Mesenchymal stem cell (in vitro differentiated cells and primary cell): ENCODE measurements around the gene C19orf12.

Source experiments
- DNase-seq: peaks from one replicate; pipeline ENCODE4 v3.0.0-alpha.2; 2013
- H2AFZ ChIP-seq: one replicate; pipeline ENCODE4 v1.6.1; 2013; ENCODE audit warnings: low read depth, mild to moderate bottlenecking, control low read depth, inconsistent platforms, low read length, moderate library complexity
- H2AK5ac ChIP-seq: 2 replicates; pipeline ENCODE4 v1.6.1; 2013; ENCODE audit warnings: low read length, moderate library complexity, mild to moderate bottlenecking, inconsistent platforms; ENCODE audit not compliant: severe bottlenecking
- H2BK120ac ChIP-seq: one replicate; pipeline ENCODE4 v1.6.1; 2013; ENCODE audit warnings: low read depth, mild to moderate bottlenecking, inconsistent platforms, low read length, moderate library complexity
- H2BK12ac ChIP-seq, 2 experiments: one replicate each; pipeline ENCODE4 v1.6.1; 2013; ENCODE audit warnings: inconsistent platforms in 2 of 2, low read length in 2 of 2, mild to moderate bottlenecking in 2 of 2, moderate library complexity in 2 of 2, control low read depth in 1 of 2
- H2BK15ac ChIP-seq: one replicate; pipeline ENCODE4 v1.6.1; 2013; ENCODE audit warnings: mild to moderate bottlenecking, low read depth, inconsistent platforms; ENCODE audit not compliant: poor library complexity, severe bottlenecking
- H2BK5ac ChIP-seq: 2 replicates; pipeline ENCODE4 v1.6.1; 2013; ENCODE audit warnings: low read depth, mild to moderate bottlenecking, low read length, control low read depth, inconsistent platforms; ENCODE audit not compliant: poor library complexity, severe bottlenecking
- H3K14ac ChIP-seq, 2 experiments: one replicate each; pipeline ENCODE4 v1.6.1; 2013; ENCODE audit warnings: inconsistent platforms in 2 of 2, low read length in 2 of 2, control low read depth in 1 of 2, mild to moderate bottlenecking in 1 of 2, moderate library complexity in 1 of 2
- H3K18ac ChIP-seq, 2 experiments: one replicate each; pipeline ENCODE4 v1.6.1; 2013; ENCODE audit warnings: inconsistent platforms in 2 of 2, low read length in 2 of 2, control low read depth in 1 of 2, low read depth in 1 of 2, mild to moderate bottlenecking in 1 of 2
- H3K23ac ChIP-seq, 2 experiments: one replicate each; pipeline ENCODE4 v1.6.1; 2013; ENCODE audit warnings: inconsistent platforms in 2 of 2, low read length in 2 of 2, mild to moderate bottlenecking in 2 of 2, moderate library complexity in 2 of 2, control low read depth in 1 of 2
- H3K27ac ChIP-seq: 2 replicates; pipeline ENCODE4 v1.5.1; 2013; ENCODE audit warnings: mild to moderate bottlenecking, moderate library complexity, low read length, control low read depth, inconsistent platforms; ENCODE audit not compliant: poor library complexity, severe bottlenecking
- H3K27me3 ChIP-seq, 2 experiments: 2 replicates each; pipeline versions ENCODE4 v1.6.1 to v1.7.0; 2013; ENCODE audit warnings: low read length in 2 of 2, mild to moderate bottlenecking in 2 of 2, moderate library complexity in 2 of 2, control low read depth in 1 of 2, inconsistent platforms in 1 of 2; ENCODE audit not compliant: control insufficient read depth in 1 of 2, insufficient read depth in 1 of 2
- H3K36me3 ChIP-seq, 2 experiments: 2 replicates each; pipeline versions ENCODE4 v1.6.1 to v1.7.0; 2013; ENCODE audit warnings: low read length in 2 of 2, control low read depth in 1 of 2, inconsistent platforms in 1 of 2, low read depth in 1 of 2, mild to moderate bottlenecking in 1 of 2; ENCODE audit not compliant: insufficient read depth in 2 of 2, control insufficient read depth in 1 of 2
- H3K4ac ChIP-seq, 2 experiments: one replicate each; pipeline ENCODE4 v1.6.1; 2013; ENCODE audit warnings: inconsistent platforms in 2 of 2, low read length in 2 of 2, mild to moderate bottlenecking in 2 of 2, moderate library complexity in 2 of 2, control low read depth in 1 of 2, low read depth in 1 of 2
- H3K4me1 ChIP-seq: 2 replicates; pipeline ENCODE4 v1.6.1; 2013; ENCODE audit warnings: low read depth, low read length, control low read depth; ENCODE audit not compliant: control insufficient read depth, insufficient read depth
- H3K4me2 ChIP-seq: 2 replicates; pipeline ENCODE4 v1.6.1; 2013; ENCODE audit warnings: low read length, mild to moderate bottlenecking, inconsistent platforms; ENCODE audit not compliant: poor library complexity, severe bottlenecking
- H3K4me3 ChIP-seq, 2 experiments: 2 replicates each; pipeline versions ENCODE4 v1.5.1 to v1.7.0; 2013; ENCODE audit warnings: low read length in 2 of 2, mild to moderate bottlenecking in 2 of 2, control low read depth in 1 of 2, low read depth in 1 of 2; ENCODE audit not compliant: insufficient read depth in 1 of 2
- H3K79me1 ChIP-seq: replicated peaks from 2 replicates; pipeline ENCODE4 v1.6.1; 2013; ENCODE audit warnings: mild to moderate bottlenecking, control low read depth, low read length, inconsistent platforms; ENCODE audit not compliant: poor library complexity, severe bottlenecking
- H3K9ac ChIP-seq: 2 replicates; pipeline ENCODE4 v1.7.0; 2013; ENCODE audit warnings: mild to moderate bottlenecking, low read length, moderate library complexity
- H3K9me3 ChIP-seq: 2 replicates; pipeline ENCODE4 v1.7.0; 2013; ENCODE audit warnings: mild to moderate bottlenecking, low read length; ENCODE audit not compliant: control insufficient read depth
- H4K8ac ChIP-seq: one replicate; pipeline ENCODE4 v1.6.1; 2013; ENCODE audit warnings: inconsistent platforms, mild to moderate bottlenecking, low read length, moderate library complexity
- H4K91ac ChIP-seq: one replicate; pipeline ENCODE4 v1.6.1; 2013; ENCODE audit warnings: mild to moderate bottlenecking, low read length, inconsistent platforms
- WGBS: methylation state at CpG from one replicate; pipeline ENCODE4 v1.1.7; 2013; ENCODE audit warnings: mixed read lengths; 5-methylcytosine and 5-hydroxymethylcytosine counted together

Gene C19orf12

DNA sequence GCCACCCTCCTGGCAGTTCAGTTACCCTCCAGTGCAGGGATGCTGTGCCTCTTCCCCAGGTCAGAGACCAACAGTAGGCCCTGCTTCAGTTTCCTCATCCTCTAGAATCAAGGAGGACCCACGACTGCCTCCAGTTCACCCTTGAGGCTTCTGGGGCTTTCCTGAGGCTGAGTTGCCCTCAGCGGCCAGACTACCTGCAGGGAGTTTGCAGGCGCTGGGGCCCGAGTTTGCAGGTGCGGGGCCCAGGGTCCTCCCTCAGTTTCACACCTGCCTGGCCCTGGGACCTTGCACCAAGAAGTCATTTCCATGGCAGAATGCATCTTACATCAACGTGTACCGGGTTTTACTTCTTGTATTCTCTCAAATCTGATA, 38.9 kb upstream of the C19orf12 start:
- Histone ChIP-seq H2BK5ac (no peak overlapping the region), H3K27me3 (peaks cover 11 to 26% of the 10 kb centered on the region in 2 experiments), H3K4me3 (no peak overlapping the region), H3K9ac (no peak overlapping the region), H2AFZ (no peak overlapping the region), H3K79me1 (no peaks in the 10 kb centered on the region), H2BK15ac (no peak overlapping the region), H3K4me1 (no peaks in the 10 kb centered on the region), H3K36me3 (no peaks in the 10 kb centered on the region), H3K27ac (no peak overlapping the region), H4K91ac (no peak overlapping the region), H2BK120ac (no peak overlapping the region), H2AK5ac (no peak overlapping the region), H3K4ac (no peak overlapping the region), H3K18ac (no peak overlapping the region), H3K4me2 (no peak overlapping the region), H2BK12ac (no peak overlapping the region), H4K8ac (no peak overlapping the region), H3K23ac (no peak overlapping the region), H3K14ac (no peak overlapping the region), H3K9me3 (no peaks in the 10 kb centered on the region)
- WGBS, result 82% methylated on average over 7 of the region's 7 CpGs
- no peak for DNase-seq

DNA sequence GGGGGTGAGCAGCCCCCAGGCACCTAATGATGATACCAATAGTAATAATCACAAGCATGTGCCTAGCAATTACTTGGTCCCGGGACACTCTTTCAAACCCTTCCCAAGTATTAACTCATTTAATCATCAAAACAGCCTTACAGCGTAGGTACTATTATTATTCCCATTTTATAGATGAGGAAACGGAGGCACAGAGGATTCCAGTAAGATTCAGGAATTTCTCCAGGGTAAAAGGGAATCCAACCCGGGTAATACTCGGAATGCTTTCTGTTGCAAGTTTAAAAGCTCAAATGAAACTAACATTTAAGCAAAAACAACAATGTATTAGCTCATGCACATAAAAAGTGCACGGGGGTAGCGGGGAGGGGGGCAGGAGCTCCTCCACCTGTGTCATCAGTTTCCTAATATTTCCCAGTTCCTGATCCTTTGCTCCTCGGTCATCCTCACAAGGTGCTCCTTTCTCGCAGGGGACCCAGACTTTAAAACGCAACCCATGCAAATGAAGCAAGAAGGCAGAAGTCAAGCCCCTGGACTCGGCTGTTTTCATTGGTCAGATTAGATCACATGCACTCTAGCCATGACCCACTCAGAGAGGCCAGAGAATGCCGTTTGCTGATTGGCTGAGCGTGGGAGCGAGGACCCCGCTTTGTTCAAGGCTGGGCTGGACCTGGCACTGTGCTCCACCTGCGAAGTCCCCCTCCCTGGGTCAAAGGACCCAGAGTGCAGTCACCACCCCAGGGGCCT, 38.3 kb upstream of the C19orf12 start:
- Histone ChIP-seq H3K23ac (no peak overlapping the region), H3K9ac (no peak overlapping the region), H3K4ac (no peak overlapping the region), H2BK12ac (no peak overlapping the region), H2AK5ac (no peak overlapping the region), H3K36me3 (no peaks in the 10 kb centered on the region), H4K8ac (no peak overlapping the region), H2BK5ac (no peak overlapping the region), H3K14ac (no peak overlapping the region), H3K9me3 (no peaks in the 10 kb centered on the region), H3K18ac (no peak overlapping the region), H4K91ac (no peak overlapping the region), H3K4me3 (no peak overlapping the region), H3K27me3 (peaks cover 11 to 26% of the 10 kb centered on the region in 2 experiments), H2BK15ac (no peak overlapping the region), H2AFZ (no peak overlapping the region), H3K4me1 (no peaks in the 10 kb centered on the region), H3K27ac (no peak overlapping the region), H3K4me2 (no peak overlapping the region), H3K79me1 (no peaks in the 10 kb centered on the region), H2BK120ac (no peak overlapping the region)
- DNase-seq, result no peak
- 87% methylated on average over 16 of the region's 16 CpGs for WGBS

DNA sequence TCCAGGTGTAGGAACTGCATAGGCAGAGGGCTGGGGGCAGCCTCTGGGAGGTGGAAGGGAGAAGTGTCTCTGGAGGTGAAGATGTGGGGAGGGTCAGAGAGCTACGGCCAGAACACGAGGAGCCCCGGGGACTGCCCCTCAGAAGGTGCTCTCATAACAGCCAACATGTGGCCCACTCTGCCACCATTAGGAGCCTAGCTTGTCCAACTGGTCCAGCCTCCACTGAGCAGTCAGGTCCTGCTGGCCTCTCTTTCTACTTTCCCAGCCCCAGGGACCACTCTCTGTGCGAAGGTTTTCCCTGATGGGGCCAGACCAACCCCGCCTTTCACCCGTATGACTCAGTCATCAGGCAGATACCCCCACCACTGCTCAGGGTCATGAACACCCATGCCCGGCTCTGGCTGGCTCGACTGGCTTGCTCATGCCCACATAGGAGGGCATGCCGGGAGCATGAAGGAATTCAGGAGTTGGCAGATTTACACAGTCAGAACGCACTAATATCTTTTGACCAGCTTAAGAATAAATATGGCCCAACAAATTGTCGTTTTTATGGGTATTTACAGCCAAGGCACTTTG, 37.5 kb upstream of the C19orf12 start:
- 83% methylated on average over 10 of the region's 11 CpGs for WGBS
- no peak overlapping the region for H2AK5ac ChIP-seq
- H3K27ac ChIP-seq, result no peak overlapping the region
- H4K91ac ChIP-seq, result no peak overlapping the region
- H2AFZ ChIP-seq, result no peak overlapping the region
- no peak for DNase-seq
- H3K36me3 ChIP-seq, result no peaks in the 10 kb centered on the region
- H3K27me3 ChIP-seq, result peaks cover 11 to 26% of the 10 kb centered on the region in 2 experiments
- H2BK5ac ChIP-seq, result no peak overlapping the region
- no peak overlapping the region for H3K4me3 ChIP-seq
- H3K23ac ChIP-seq, result no peak overlapping the region
- no peaks in the 10 kb centered on the region for H3K4me1 ChIP-seq
- H2BK12ac ChIP-seq, result no peak overlapping the region
- H3K4me2 ChIP-seq, result no peak overlapping the region
- H2BK15ac ChIP-seq, result no peak overlapping the region
- no peak overlapping the region for H3K4ac ChIP-seq
- no peak overlapping the region for H2BK120ac ChIP-seq
- no peak overlapping the region for H3K18ac ChIP-seq
- no peak overlapping the region for H3K14ac ChIP-seq
- H4K8ac ChIP-seq, result no peak overlapping the region
- no peaks in the 10 kb centered on the region for H3K79me1 ChIP-seq
- no peaks in the 10 kb centered on the region for H3K9me3 ChIP-seq
- H3K9ac ChIP-seq, result no peak overlapping the region

DNA sequence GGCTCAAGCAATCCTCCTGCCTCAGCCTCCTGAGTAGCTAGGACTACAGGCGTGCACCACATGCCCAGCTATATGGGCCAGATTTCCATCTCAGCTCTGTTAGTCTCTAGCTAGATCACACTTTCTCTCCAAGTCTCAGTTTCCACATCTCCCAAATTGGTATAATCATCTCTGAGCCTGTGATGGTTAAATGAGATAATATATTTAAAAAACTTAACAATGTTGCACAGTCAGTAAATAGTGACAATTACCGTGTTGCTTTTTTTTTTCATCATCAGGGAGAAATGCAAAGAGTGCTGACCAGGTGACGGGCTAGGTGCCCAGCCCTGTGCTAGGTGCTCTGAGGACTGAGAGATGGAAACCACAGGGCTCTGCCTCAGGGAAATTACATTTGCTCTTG, 36.9 kb upstream of the C19orf12 start:
- H3K18ac ChIP-seq, result no peak overlapping the region
- no peak overlapping the region for H2BK12ac ChIP-seq
- no peaks in the 10 kb centered on the region for H3K4me1 ChIP-seq
- no peak overlapping the region for H3K14ac ChIP-seq
- no peak overlapping the region for H3K4me3 ChIP-seq
- no peak overlapping the region for H3K9ac ChIP-seq
- no peak overlapping the region for H2AK5ac ChIP-seq
- no peak overlapping the region for H4K8ac ChIP-seq
- H3K36me3 ChIP-seq, result no peaks in the 10 kb centered on the region
- H3K4ac ChIP-seq, result no peak overlapping the region
- no peak overlapping the region for H2BK120ac ChIP-seq
- 96% methylated on average over 3 of the region's 3 CpGs for WGBS
- no peak overlapping the region for H3K23ac ChIP-seq
- H2AFZ ChIP-seq, result no peak overlapping the region
- H3K79me1 ChIP-seq, result no peaks in the 10 kb centered on the region
- H2BK15ac ChIP-seq, result no peak overlapping the region
- no peak for DNase-seq
- no peak overlapping the region for H3K4me2 ChIP-seq
- H3K27ac ChIP-seq, result no peak overlapping the region
- no peaks in the 10 kb centered on the region for H3K9me3 ChIP-seq
- H4K91ac ChIP-seq, result no peak overlapping the region
- peaks cover 11 to 26% of the 10 kb centered on the region in 2 experiments for H3K27me3 ChIP-seq
- H2BK5ac ChIP-seq, result no peak overlapping the region
